ENCODE measurements around the gene KCNC4. TPM values are rescaled to one million over a fixed set of nuclear protein-coding genes. Genes with fewer than 3 reads are reported as not detected.

Gene KCNC4
- 2.4 to 5.0 TPM (median 3.8 TPM) in 5 replicates for total RNA-seq (2022; extraction: Qiagen RNA extraction; ENCODE audit: low read depth)

DNA sequence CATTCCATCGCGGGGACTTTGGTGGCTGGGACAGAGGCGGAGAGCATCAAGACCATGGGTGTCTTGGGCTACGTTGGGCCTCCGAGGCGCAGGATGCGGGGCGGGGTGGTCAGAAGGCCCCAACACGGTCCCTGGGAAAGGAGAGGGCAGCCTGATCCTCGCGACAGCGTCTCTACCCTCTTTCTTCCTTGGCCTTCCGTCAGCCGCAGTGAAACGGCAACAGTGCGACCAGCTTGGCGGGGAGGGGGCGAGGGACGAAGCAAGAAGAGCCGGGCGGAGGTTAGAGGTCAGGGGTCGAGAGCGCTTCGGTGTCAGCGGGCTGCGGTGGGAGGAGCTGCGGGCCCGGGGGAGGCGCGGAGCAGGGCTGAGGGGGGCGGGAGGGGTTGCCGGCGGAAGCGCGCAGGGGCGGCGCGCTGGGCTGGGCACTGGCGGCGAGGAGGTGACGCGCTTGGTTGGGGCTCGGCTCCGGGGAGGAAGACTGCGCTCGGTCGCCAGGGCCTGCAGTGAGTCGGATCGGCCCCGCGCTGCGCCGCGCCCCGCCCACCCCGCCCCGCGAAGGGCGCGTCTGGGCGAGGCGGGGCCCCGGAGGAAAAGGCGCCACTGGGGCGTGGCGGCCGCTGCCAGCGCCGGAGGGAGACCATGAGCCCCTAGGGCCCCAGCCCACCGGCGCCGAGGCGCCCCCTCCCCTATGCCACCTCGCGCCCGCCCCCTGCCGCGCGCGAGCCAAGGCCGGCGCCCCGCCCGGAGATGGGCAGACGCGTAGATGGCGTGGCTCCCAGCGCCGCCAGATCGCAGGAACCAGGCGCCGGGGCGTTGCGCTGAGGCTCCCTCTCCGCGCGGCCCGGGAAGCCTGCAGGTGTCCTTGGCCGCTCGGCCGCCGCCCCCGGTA is at the start of gene KCNC4:
KCNC4 (plus strand) TSS at position 600 of the 889 bp plus-strand sequence. CDS start 1,186 bp downstream, outside the sequence.

Other genes starting within 250 kb of the KCNC4 start
- gene AHCYL1, start 225.5 kb upstream of the KCNC4 start, total RNA-seq (2022; extraction: Qiagen RNA extraction; ENCODE audit: low read depth): 43.5 to 60.0 TPM (median 49.5 TPM) in 5 replicates
- gene STRIP1, start 175.7 kb upstream of the KCNC4 start, total RNA-seq (2022; extraction: Qiagen RNA extraction; ENCODE audit: low read depth): 10.8 to 14.4 TPM (median 13.3 TPM) in 5 replicates
- gene ALX3, start 139.6 kb upstream of the KCNC4 start, total RNA-seq (2022; extraction: Qiagen RNA extraction; ENCODE audit: low read depth): not detected in 5 replicates
- not detected in 5 replicates for gene UBL4B, start 97.9 kb upstream of the KCNC4 start, total RNA-seq (2022; extraction: Qiagen RNA extraction; ENCODE audit: low read depth)
- gene SLC6A17, start 59.8 kb upstream of the KCNC4 start, total RNA-seq (2022; extraction: Qiagen RNA extraction; ENCODE audit: low read depth): 2.6 to 6.2 TPM (median 4.7 TPM) in 5 replicates
- gene RBM15, start 129.1 kb downstream of the KCNC4 start, total RNA-seq (2022; extraction: Qiagen RNA extraction; ENCODE audit: low read depth): 6.0 to 11.8 TPM (median 7.7 TPM) in 5 replicates
- 26.0 to 41.9 TPM (median 37.9 TPM) in 5 replicates for gene SLC16A4, start 180.7 kb downstream of the KCNC4 start, total RNA-seq (2022; extraction: Qiagen RNA extraction; ENCODE audit: low read depth)
- 159 to 182 TPM (median 181 TPM) in 5 replicates for gene LAMTOR5, start 197.4 kb downstream of the KCNC4 start, total RNA-seq (2022; extraction: Qiagen RNA extraction; ENCODE audit: low read depth)
- gene PROK1, start 240.8 kb downstream of the KCNC4 start, total RNA-seq (2022; extraction: Qiagen RNA extraction; ENCODE audit: low read depth): not detected in 5 replicates